IPS DF 19.7 (cell line): ENCODE results near the gene SOX6.
"Not testable (repeated sequence)": the region's sequence is repeated elsewhere in the genome, so short reads cannot be mapped to it uniquely, and the experiment has no call there.

Experiments
- DNase-seq: peaks from one replicate; pipeline ENCODE4 v3.0.0-alpha.2; 2013; ENCODE audit warnings: low read depth, low spot score

The SOX6 gene

GRCh38 chr11:16154715-16155396 lies 201.5 kb downstream of the SOX6 start:
- no peak for DNase-seq

- DNase-seq: no peak
These were observed 202.4 kb downstream of the SOX6 start for GRCh38 chr11:16153951-16154350.

- no peak for DNase-seq
These were observed 205.2 kb downstream of the SOX6 start for GRCh38 chr11:16151138-16151537.

GRCh38 chr11:16149476-16149875 lies 206.9 kb downstream of the SOX6 start:
- no peak for DNase-seq

- DNase-seq: no peak
These were observed 207.9 kb downstream of the SOX6 start for GRCh38 chr11:16148301-16148931.

- not testable (repeated sequence) for DNase-seq
These were observed 209.4 kb downstream of the SOX6 start for GRCh38 chr11:16146980-16147379.

GRCh38 chr11:16141614-16142013 lies 214.7 kb downstream of the SOX6 start:
- DNase-seq: not testable (repeated sequence)

- DNase-seq: not testable (repeated sequence)
These were observed 215.2 kb downstream of the SOX6 start for GRCh38 chr11:16141162-16141561.

GRCh38 chr11:16136792-16137390 lies 219.5 kb downstream of the SOX6 start:
- no peak for DNase-seq

GRCh38 chr11:16133867-16134266 lies 222.5 kb downstream of the SOX6 start:
- no peak for DNase-seq

GRCh38 chr11:16127732-16128131 lies 228.6 kb downstream of the SOX6 start:
- no peak for DNase-seq

- no peak for DNase-seq
These were observed 230.0 kb downstream of the SOX6 start for GRCh38 chr11:16126362-16126761.

- DNase-seq: no peak
These were observed 230.6 kb downstream of the SOX6 start for GRCh38 chr11:16125796-16126195.

- DNase-seq: no peak
These were observed 232.0 kb downstream of the SOX6 start for GRCh38 chr11:16124390-16124789.

- no peak for DNase-seq
These were observed 234.5 kb downstream of the SOX6 start for GRCh38 chr11:16121853-16122252.

GRCh38 chr11:16120008-16120407 lies 236.3 kb downstream of the SOX6 start:
- DNase-seq: no peak

GRCh38 chr11:16117989-16118756 lies 238.2 kb downstream of the SOX6 start:
- no peak for DNase-seq

- no peak for DNase-seq
These were observed 241.1 kb downstream of the SOX6 start for GRCh38 chr11:16114978-16115871.

GRCh38 chr11:16114431-16114830 lies 241.9 kb downstream of the SOX6 start:
- DNase-seq: no peak

- no peak for DNase-seq
These were observed 244.7 kb downstream of the SOX6 start for GRCh38 chr11:16111690-16112089.

- no peak for DNase-seq
These were observed 245.5 kb downstream of the SOX6 start for GRCh38 chr11:16110886-16111285.
